Upper lobe of left lung (tissue), 6 donors: ENCODE data around the gene PMF1. TPM values are rescaled to one million over a fixed set of nuclear protein-coding genes. Genes with fewer than 3 reads are reported as not detected.
A peak's percentile ranks its signal among the peaks of the same experiment; 100 is the strongest.
"Not testable (repeated sequence)": the region's sequence is repeated elsewhere in the genome, so short reads cannot be mapped to it uniquely, and the experiment has no call there.

Source experiments
- ATAC-seq, 2 donors: fragments of 200-7000 bp; cut with Tn5 transposase; one replicate each; pipeline ENCODE4 v1.9.1; 2022; ENCODE audit warnings: mild to moderate bottlenecking in 2 of 2, moderate library complexity in 2 of 2; ENCODE audit not compliant: low FRiP score in 2 of 2
- DNase-seq, 2 donors: peaks; one replicate each; pipeline ENCODE4 v3.0.0-alpha.2; 2019 to 2020
- H3K27ac ChIP-seq, 4 donors: fragments of 200-600 bp; sonication (generic); one replicate each; pipeline ENCODE4 v1.5.1; 2016 to 2019
- H3K27me3 ChIP-seq, 4 donors: fragments of 200-600 bp; sonication (generic); one replicate each; pipeline ENCODE4 v1.5.1; 2017 to 2019
- H3K36me3 ChIP-seq, 4 donors: fragments of 200-600 bp; sonication (generic); one replicate each; pipeline ENCODE4 v1.5.1; 2016 to 2019
- H3K4me1 ChIP-seq, 4 donors: fragments of 200-600 bp; sonication (generic); one replicate each; pipeline ENCODE4 v1.5.1; 2018 to 2019
- H3K4me3 ChIP-seq, 4 donors: fragments of 200-600 bp; sonication (generic); one replicate each; pipeline ENCODE4 v1.5.1; 2017 to 2019; ENCODE audit warnings: mild to moderate bottlenecking in 2 of 4, moderate library complexity in 1 of 4
- H3K9me3 ChIP-seq, 4 donors: fragments of 200-600 bp; sonication (generic); one replicate each; pipeline ENCODE4 v1.5.1; 2018 to 2019
- EP300 ChIP-seq, 4 donors: sonication (generic); formaldehyde crosslinking; IDR thresholded peaks; one replicate each; pipeline ENCODE4 v1.5.1; 2017; ENCODE audit warnings: antibody characterized with exemption in 4 of 4, control low read depth in 2 of 4
- POLR2A ChIP-seq, 4 donors: fragments of 450-650 bp; IDR thresholded peaks; one replicate each; pipeline ENCODE4 v1.5.1; 2016 to 2017; ENCODE audit warnings: antibody characterized with exemption in 4 of 4, mild to moderate bottlenecking in 2 of 4
- POLR2AphosphoS5 ChIP-seq, 2 donors: sonication (generic); formaldehyde crosslinking; IDR thresholded peaks; one replicate each; pipeline ENCODE4 v1.5.1; 2017; ENCODE audit warnings: antibody characterized with exemption in 2 of 2
- WGBS, 2 donors: methylation state at CpG; one replicate each; pipeline ENCODE4 v1.1.5; 2017 to 2018; 5-methylcytosine and 5-hydroxymethylcytosine counted together
- total RNA-seq, 6 donors: library from RNA; depleted of rRNA in 4 of 6; stranded (reverse); fragments of >200 nt in 4 of 6; gene quantifications; one replicate each; pipeline versions ENCODE4 v1.1.0 to v1.2.1, GENCODE V29; 2016 to 2021
- TF ChIP-seq, protein P1 (sequence below), 6 experiments: fragments of 450-650 bp in 4 of 6; fragments of 200-600 bp in 2 of 6; sonication (generic) in 2 of 6; IDR thresholded peaks; one replicate each; pipeline ENCODE4 v1.5.1; 2016 to 2019; ENCODE audit warnings: antibody characterized with exemption in 6 of 6
- donor health status: DM: no; HTN: no; CAD: no; lungs with moderate emphysema.
- donor health status: DM: no; HTN: yes; CAD: no; lungs with severe emphysema.

Gene PMF1
- total RNA-seq, 6 donors from 2014 or later, result 46.1 to 88.2 (median 66.6) TPM

- not testable (repeated sequence) for H3K27me3 ChIP-seq, H3K9me3 ChIP-seq, H3K27ac ChIP-seq, ATAC-seq, DNase-seq, H3K4me1 ChIP-seq, H3K4me3 ChIP-seq, H3K36me3 ChIP-seq
- WGBS, 2 donors, result 96 to 98% methylated on average over 2 of the region's 2 CpGs
Measured at GRCh38 chr1:156186347-156187177, 26.2 kb upstream of the PMF1 start.

DNA sequence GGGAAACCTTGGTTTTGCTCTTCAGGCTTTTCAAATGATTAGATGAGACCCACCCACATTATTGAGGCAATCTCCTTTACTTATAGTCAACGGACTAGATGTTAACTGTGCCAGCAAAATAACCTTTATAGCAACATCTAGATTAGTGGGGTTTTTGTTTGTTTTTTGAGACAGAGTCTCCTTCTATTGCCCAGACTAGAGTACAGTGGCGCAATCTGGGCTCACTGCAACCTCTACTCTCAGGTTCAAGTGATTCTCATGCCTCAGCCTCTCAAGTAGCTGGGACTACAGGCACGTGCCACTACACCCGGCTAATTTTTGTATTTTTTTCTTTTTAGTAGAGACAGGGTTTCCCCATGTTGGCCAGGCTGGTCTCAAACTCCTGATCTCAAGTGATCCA is 22.5 kb upstream of the PMF1 start:
- not testable (repeated sequence) for ATAC-seq, H3K9me3 ChIP-seq, H3K36me3 ChIP-seq, H3K27me3 ChIP-seq, H3K4me3 ChIP-seq
- Histone ChIP-seq H3K27ac (peak overlapping the region in 1 of 4 donors; percentile 44), H3K4me1 (peaks cover 13 to 22% (median 15%) of the 10 kb centered on the region in 4 donors)
- WGBS, 2 donors, result 69 to 74% methylated on average over 4 of the region's 4 CpGs
- peak in 1 of 2 donors; percentile 82 for DNase-seq

- Histone ChIP-seq H3K4me3 (no peak overlapping the region), H3K9me3 (no peaks in the 10 kb centered on the region), H3K27ac (no peak overlapping the region), H3K4me1 (peaks cover 16 to 32% (median 18%) of the 10 kb centered on the region in 4 donors), H3K27me3 (no peaks in the 10 kb centered on the region), H3K36me3 (peaks cover 0 to 8% (median 1%) of the 10 kb centered on the region in 4 donors)
- ATAC-seq (no peak), DNase-seq (no peak)
- 55 to 64% methylated on average over 4 of the region's 4 CpGs for WGBS, 2 donors
- no peak for TF ChIP-seq EP300 (IDR thresholded peaks at IDR 0.05)
- TF ChIP-seq, protein P1, sequence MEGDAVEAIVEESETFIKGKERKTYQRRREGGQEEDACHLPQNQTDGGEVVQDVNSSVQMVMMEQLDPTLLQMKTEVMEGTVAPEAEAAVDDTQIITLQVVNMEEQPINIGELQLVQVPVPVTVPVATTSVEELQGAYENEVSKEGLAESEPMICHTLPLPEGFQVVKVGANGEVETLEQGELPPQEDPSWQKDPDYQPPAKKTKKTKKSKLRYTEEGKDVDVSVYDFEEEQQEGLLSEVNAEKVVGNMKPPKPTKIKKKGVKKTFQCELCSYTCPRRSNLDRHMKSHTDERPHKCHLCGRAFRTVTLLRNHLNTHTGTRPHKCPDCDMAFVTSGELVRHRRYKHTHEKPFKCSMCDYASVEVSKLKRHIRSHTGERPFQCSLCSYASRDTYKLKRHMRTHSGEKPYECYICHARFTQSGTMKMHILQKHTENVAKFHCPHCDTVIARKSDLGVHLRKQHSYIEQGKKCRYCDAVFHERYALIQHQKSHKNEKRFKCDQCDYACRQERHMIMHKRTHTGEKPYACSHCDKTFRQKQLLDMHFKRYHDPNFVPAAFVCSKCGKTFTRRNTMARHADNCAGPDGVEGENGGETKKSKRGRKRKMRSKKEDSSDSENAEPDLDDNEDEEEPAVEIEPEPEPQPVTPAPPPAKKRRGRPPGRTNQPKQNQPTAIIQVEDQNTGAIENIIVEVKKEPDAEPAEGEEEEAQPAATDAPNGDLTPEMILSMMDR (IDR thresholded peaks at IDR 0.05), result no peak
- TF ChIP-seq POLR2A (IDR thresholded peaks at IDR 0.05), result no peak
- TF ChIP-seq POLR2AphosphoS5 (IDR thresholded peaks at IDR 0.05), result no peak
Measured at GRCh38 chr1:156191292-156191964, 21.4 kb upstream of the PMF1 start.

GRCh38 chr1:156193208-156193487 is 19.7 kb upstream of the PMF1 start:
- H3K9me3 ChIP-seq, result no peaks in the 10 kb centered on the region
- DNase-seq, result no peak
- H3K27me3 ChIP-seq, result no peaks in the 10 kb centered on the region
- H3K4me3 ChIP-seq, result peak overlapping the region; percentile 63 to 90 (median 78)
- no peak for ATAC-seq
- no peak for TF ChIP-seq POLR2AphosphoS5 (IDR thresholded peaks at IDR 0.05)
- TF ChIP-seq, protein P1 (IDR thresholded peaks at IDR 0.05), result no peak
- no peak for TF ChIP-seq EP300 (IDR thresholded peaks at IDR 0.05)
- no peak for TF ChIP-seq POLR2A (IDR thresholded peaks at IDR 0.05)
- H3K36me3 ChIP-seq, result peaks cover 0 to 12% (median 6%) of the 10 kb centered on the region in 4 donors
- H3K4me1 ChIP-seq, result peaks cover 16 to 47% (median 18%) of the 10 kb centered on the region in 4 donors
- H3K27ac ChIP-seq, result peak overlapping the region; percentile 78 to 91 (median 87)
- 82 to 85% methylated on average over 7 of the region's 7 CpGs for WGBS, 2 donors

- DNase-seq, result peak; percentile 81 to 95
- Histone ChIP-seq H3K4me1 (peaks cover 16 to 47% (median 18%) of the 10 kb centered on the region in 4 donors), H3K27me3 (no peaks in the 10 kb centered on the region), H3K36me3 (peaks cover 0 to 12% (median 6%) of the 10 kb centered on the region in 4 donors), H3K4me3 (peak within 1 kb of the TSS; percentile 76 to 91 (median 84)), H3K9me3 (no peaks in the 10 kb centered on the region), H3K27ac (peak within 1 kb of the TSS; percentile 78 to 91 (median 87))
- TF ChIP-seq POLR2AphosphoS5 (IDR thresholded peaks at IDR 0.05) (peak; percentile 85 to 92), POLR2A (IDR thresholded peaks at IDR 0.05) (peak in 3 of 4 donors; percentile 52 to 80 (median 59)), EP300 (IDR thresholded peaks at IDR 0.05) (peak in 1 of 4 donors; percentile 71)
- TF ChIP-seq, protein P1 (IDR thresholded peaks at IDR 0.05), result peak in 5 of 6 experiments; percentile 42 to 74 (median 67)
- WGBS, 2 donors, result 3 to 8% methylated on average over 33 to 59 of the region's 59 CpGs
- peak; percentile 99 for ATAC-seq
Measured at GRCh38 chr1:156193488-156194299, 19.1 kb upstream of the PMF1 start, which contains the start of gene SLC25A44. TSS of gene SLC25A44 (plus strand) at chr1:156194104. CDS start at chr1:156199848, 5,744 bp downstream.
